ENCODE data around the gene CCSAP. TPM values are rescaled to one million over a fixed set of nuclear protein-coding genes. Genes with fewer than 3 reads are reported as not detected.

Gene CCSAP
- total RNA-seq, 1 experiment from 2014 or later, result 8.5 TPM

- Mint-ChIP-seq H3K27ac (no peak overlapping the region), H3K36me3 (ENCODE audit: insufficient read depth in 1 of 3, low read depth in 3 of 3) (peaks cover 10 to 57% (median 39%) of the 10 kb centered on the region in 3 experiments; a peak in 6 of 7 replicates), H3K4me3 (no peak overlapping the region), H3K9me3 (no peaks in the 10 kb centered on the region), H3K4me1 (peaks cover 7 to 13% of the 10 kb centered on the region in 2 experiments), H3K27me3 (ENCODE audit: low read depth) (no peaks in the 10 kb centered on the region)
- Histone ChIP-seq H3K18ac (ENCODE audit: insufficient read length, low read depth, low read length) (no peak overlapping the region), H3T11ph (ENCODE audit: low read length) (no peak overlapping the region), H3K14ac (ENCODE audit: insufficient read depth, low read length) (no peak overlapping the region), H4K91ac (ENCODE audit: insufficient read length, low read depth, low read length) (no peak overlapping the region), H3K9ac (ENCODE audit: extremely low read depth, insufficient read length, low read length) (no peak overlapping the region), H3K4me1 (ENCODE audit: insufficient read depth, low read length) (no peaks in the 10 kb centered on the region), H3K79me2 (ENCODE audit: insufficient read depth, low read length) (no peaks in the 10 kb centered on the region; the same call in 1 of the 2 replicates), H2AFZ (ENCODE audit: low read length) (no peak overlapping the region), H2BK12ac (ENCODE audit: insufficient read length, low read depth, low read length) (no peak overlapping the region), H3K4me2 (ENCODE audit: insufficient read depth, insufficient read length, low read length) (no peak overlapping the region), H2BK15ac (ENCODE audit: low read depth, low read length) (no peak overlapping the region), H3K27me3 (ENCODE audit: insufficient read depth, low read length) (no peaks in the 10 kb centered on the region), H3K27ac (ENCODE audit: insufficient read length, low read depth, low read length) (no peak overlapping the region), H2BK5ac (ENCODE audit: insufficient read length, low read length) (no peak overlapping the region), H2AK5ac (ENCODE audit: insufficient read length, low read length) (no peak overlapping the region), H2BK20ac (ENCODE audit: low read depth, low read length, poor library complexity, severe bottlenecking) (no peak overlapping the region), H3K4ac (ENCODE audit: low read depth, low read length) (no peak overlapping the region), H3K23ac (ENCODE audit: insufficient read length, low read depth, low read length) (no peak overlapping the region), H3K79me1 (ENCODE audit: insufficient read depth, low read depth, low read length, poor library complexity, severe bottlenecking) (no peaks in the 10 kb centered on the region), H3K56ac (ENCODE audit: insufficient read length, low read depth, low read length) (no peak overlapping the region), H2BK120ac (ENCODE audit: low read depth, low read length, poor library complexity, severe bottlenecking) (no peak overlapping the region), H4K20me1 (ENCODE audit: control insufficient read depth, insufficient read depth, insufficient read length) (no peaks in the 10 kb centered on the region), H3K23me2 (ENCODE audit: insufficient read length, low read depth, low read length, poor library complexity, severe bottlenecking) (no peaks in the 10 kb centered on the region), H3K9me3 (ENCODE audit: control insufficient read depth, low read depth, low read length) (no peaks in the 10 kb centered on the region), H4K8ac (replicated peaks; ENCODE audit: insufficient read length, low read depth, low read length) (no peak overlapping the region), H4K5ac (ENCODE audit: insufficient read length, low read depth, low read length) (no peak overlapping the region)
- DNase-seq, result no peak
- TF ChIP-seq CTCF (conservative IDR thresholded peaks at IDR 0.05), result no peak
- no CpG with 5 or more reads among the region's 2 CpGs for WGBS (ENCODE audit: extremely low coverage, insufficient read length, low lambda C conversion rate)
These were observed 18.8 kb downstream of the CCSAP start for GRCh38 chr1:229323885-229324553.
